Activated CD4-positive, alpha-beta T cell treated with anti-CD3 and anti-CD28 coated beads for 36 hours (primary cell): ENCODE measurements around the gene MTHFSD. TPM values are rescaled to one million over a fixed set of nuclear protein-coding genes. Genes with fewer than 3 reads are reported as not detected.
A peak's percentile ranks its signal among the peaks of the same experiment; 100 is the strongest.

Source experiments
- ATAC-seq: fragments of 200-7000 bp; cut with Tn5 transposase; one replicate; pipeline ENCODE4 v1.10.0; 2021; ENCODE audit warnings: mild to moderate bottlenecking, moderate library complexity
- CTCF ChIA-PET: fragments of 350-600 bp; sonication (Branson Sonifier 250); formaldehyde crosslinking; loops from one replicate; lab custom pipeline; 2021; ENCODE audit warnings: antibody characterized with exemption; lab: Charles Lee
- POLR2A ChIA-PET: fragments of 350-600 bp; sonication (Branson Sonifier 250); formaldehyde crosslinking; loops from one replicate; lab custom pipeline; 2021; ENCODE audit warnings: antibody characterized with exemption, inconsistent platforms; lab: Charles Lee
- DNase-seq: peaks from one replicate; pipeline ENCODE4 v3.0.0-alpha.2; 2020
- H3K27ac Mint-ChIP-seq: one replicate; pipeline ENCODE4 v1.8.0; 2021; ENCODE audit warnings: mixed read lengths
- H3K27me3 Mint-ChIP-seq: one replicate; pipeline ENCODE4 v1.8.0; 2021; ENCODE audit warnings: mixed read lengths
- H3K36me3 Mint-ChIP-seq: one replicate; pipeline ENCODE4 v1.8.0; 2021; ENCODE audit warnings: low read depth, mixed read lengths
- H3K4me1 Mint-ChIP-seq: one replicate; pipeline ENCODE4 v1.8.0; 2021; ENCODE audit warnings: mixed read lengths
- H3K4me3 Mint-ChIP-seq: one replicate; pipeline ENCODE4 v1.8.0; 2021; ENCODE audit warnings: mild to moderate bottlenecking, moderate library complexity, mixed read lengths
- H3K9me3 Mint-ChIP-seq: one replicate; pipeline ENCODE4 v1.8.0; 2021; ENCODE audit warnings: low read depth, mixed read lengths
- intact Hi-C, 2 experiments: fragments of 100-400 bp; cut with DNase I in 1 of 2; cut with micrococcal nuclease in 1 of 2; formaldehyde crosslinking; loops; one replicate each; pipeline versions ENCODE4 v1.14.2 to v1.15.1; 2022 to 2024; cut with DNase I, micrococcal nuclease
- total RNA-seq, 2 experiments: library from RNA; stranded (reverse); gene quantifications; one replicate each; pipeline ENCODE4 v1.2.3, GENCODE V29; 2021

MTHFSD gene
- total RNA-seq, 2 experiments from 2014 or later, result 21.2 to 22.1 TPM

GRCh38 chr16:86500708-86501510, 54.1 kb downstream of the MTHFSD start:
- CTCF ChIA-PET, result interaction anchor here (0.5 to 1.1 kb wide), 3 partner anchors 18 to 742 kb away, joined by 3 read pairs; no protein-coding TSS in a partner anchor
- Mint-ChIP-seq H3K4me3 (no peak overlapping the region), H3K4me1 (peaks cover 6% of the 10 kb centered on the region), H3K36me3 (no peaks in the 10 kb centered on the region), H3K9me3 (no peaks in the 10 kb centered on the region), H3K27ac (no peak overlapping the region), H3K27me3 (peaks cover 68% of the 10 kb centered on the region)
- ATAC-seq (no peak), DNase-seq (no peak)
- intact Hi-C loops, result no loop called here
- POLR2A ChIA-PET, result no interaction called here

- no peaks in the 10 kb centered on the region for H3K36me3 Mint-ChIP-seq
- DNase-seq, result no peak
- POLR2A ChIA-PET, result no interaction called here
- H3K4me1 Mint-ChIP-seq, result peaks cover 6% of the 10 kb centered on the region
- intact Hi-C loops, result loop anchor here in 1 of 2 experiments (2.0 to 5.0 kb wide), 2 partner anchors 15 to 213 kb away; no protein-coding TSS in a partner anchor
- CTCF ChIA-PET, result no interaction called here
- H3K9me3 Mint-ChIP-seq, result no peaks in the 10 kb centered on the region
- H3K27ac Mint-ChIP-seq, result no peak overlapping the region
- H3K27me3 Mint-ChIP-seq, result peaks cover 72% of the 10 kb centered on the region
- no peak overlapping the region for H3K4me3 Mint-ChIP-seq
- ATAC-seq, result no peak
Observed at GRCh38 chr16:86499889-86500707, 54.9 kb downstream of the MTHFSD start.

GRCh38 chr16:86499440-86499786, 55.6 kb downstream of the MTHFSD start:
- POLR2A ChIA-PET, result no interaction called here
- H3K36me3 Mint-ChIP-seq, result no peaks in the 10 kb centered on the region
- no peaks in the 10 kb centered on the region for H3K9me3 Mint-ChIP-seq
- CTCF ChIA-PET, result no interaction called here
- H3K27ac Mint-ChIP-seq, result no peak overlapping the region
- peaks cover 70% of the 10 kb centered on the region for H3K27me3 Mint-ChIP-seq
- H3K4me1 Mint-ChIP-seq, result peaks cover 5% of the 10 kb centered on the region
- no peak for ATAC-seq
- intact Hi-C loops, result loop anchor here in 1 of 2 experiments (2.0 to 5.0 kb wide), 2 partner anchors 15 to 212 kb away; no protein-coding TSS in a partner anchor
- H3K4me3 Mint-ChIP-seq, result no peak overlapping the region
- DNase-seq, result no peak

- intact Hi-C loops, result loop anchor here in 1 of 2 experiments (2.0 to 5.0 kb wide), 2 partner anchors 16 to 212 kb away; no protein-coding TSS in a partner anchor
- ChIA-PET POLR2A (no interaction called here), CTCF (no interaction called here)
- Mint-ChIP-seq H3K4me3 (no peak overlapping the region), H3K4me1 (peaks cover 5% of the 10 kb centered on the region), H3K9me3 (no peaks in the 10 kb centered on the region), H3K36me3 (no peaks in the 10 kb centered on the region), H3K27ac (no peak overlapping the region), H3K27me3 (peaks cover 72% of the 10 kb centered on the region)
- ATAC-seq (no peak), DNase-seq (no peak)
Observed at GRCh38 chr16:86498671-86499439, 56.2 kb downstream of the MTHFSD start.

GRCh38 chr16:86498155-86498670, 56.8 kb downstream of the MTHFSD start:
- H3K9me3 Mint-ChIP-seq, result no peaks in the 10 kb centered on the region
- ATAC-seq, result no peak
- ChIA-PET POLR2A (no interaction called here), CTCF (no interaction called here)
- intact Hi-C loops, result loop anchor here in 1 of 2 experiments (2.0 to 5.0 kb wide), 2 partner anchors 17 to 211 kb away; no protein-coding TSS in a partner anchor
- DNase-seq, result no peak
- peaks cover 73% of the 10 kb centered on the region for H3K27me3 Mint-ChIP-seq
- peak overlapping the region; percentile 19 for H3K4me3 Mint-ChIP-seq
- no peak overlapping the region for H3K27ac Mint-ChIP-seq
- H3K4me1 Mint-ChIP-seq, result peaks cover 5% of the 10 kb centered on the region
- H3K36me3 Mint-ChIP-seq, result no peaks in the 10 kb centered on the region

GRCh38 chr16:86497551-86498021, 57.4 kb downstream of the MTHFSD start:
- intact Hi-C loops, result loop anchor here (1.0 to 5.0 kb wide), 3 partner anchors 17 to 210 kb away; no protein-coding TSS in a partner anchor
- DNase-seq (no peak), ATAC-seq (no peak)
- ChIA-PET POLR2A (no interaction called here), CTCF (no interaction called here)
- Mint-ChIP-seq H3K27ac (no peak overlapping the region), H3K4me3 (no peak overlapping the region), H3K27me3 (peaks cover 70% of the 10 kb centered on the region), H3K36me3 (no peaks in the 10 kb centered on the region), H3K9me3 (no peaks in the 10 kb centered on the region), H3K4me1 (peaks cover 5% of the 10 kb centered on the region)

GRCh38 chr16:86496929-86497461, 58.0 kb downstream of the MTHFSD start:
- H3K36me3 Mint-ChIP-seq, result no peaks in the 10 kb centered on the region
- ChIA-PET CTCF (no interaction called here), POLR2A (no interaction called here)
- peaks cover 5% of the 10 kb centered on the region for H3K4me1 Mint-ChIP-seq
- no peak overlapping the region for H3K4me3 Mint-ChIP-seq
- H3K9me3 Mint-ChIP-seq, result no peaks in the 10 kb centered on the region
- ATAC-seq (no peak), DNase-seq (no peak)
- no peak overlapping the region for H3K27ac Mint-ChIP-seq
- intact Hi-C loops, result loop anchor here (1.0 to 5.0 kb wide), 3 partner anchors 13 to 210 kb away; partner anchors contain the start of gene FOXF1 (in 1 of the 2)
- H3K27me3 Mint-ChIP-seq, result peaks cover 69% of the 10 kb centered on the region

GRCh38 chr16:86496262-86496928, 58.6 kb downstream of the MTHFSD start:
- intact Hi-C loops, result loop anchor here (1.0 to 5.0 kb wide), 2 partner anchors 14 to 209 kb away; partner anchors contain the start of gene FOXF1 (in 1 of the 2)
- peaks cover 72% of the 10 kb centered on the region for H3K27me3 Mint-ChIP-seq
- no peaks in the 10 kb centered on the region for H3K36me3 Mint-ChIP-seq
- DNase-seq, result no peak
- no peak overlapping the region for H3K4me3 Mint-ChIP-seq
- peaks cover 5% of the 10 kb centered on the region for H3K4me1 Mint-ChIP-seq
- H3K27ac Mint-ChIP-seq, result no peak overlapping the region
- ATAC-seq, result no peak
- no peaks in the 10 kb centered on the region for H3K9me3 Mint-ChIP-seq
- CTCF ChIA-PET, result no interaction called here
- POLR2A ChIA-PET, result no interaction called here

- ATAC-seq (no peak), DNase-seq (no peak)
- Mint-ChIP-seq H3K36me3 (no peaks in the 10 kb centered on the region), H3K9me3 (no peaks in the 10 kb centered on the region), H3K4me3 (no peak overlapping the region), H3K27me3 (peaks cover 72% of the 10 kb centered on the region), H3K27ac (no peak overlapping the region), H3K4me1 (peaks cover 5% of the 10 kb centered on the region)
- ChIA-PET POLR2A (no interaction called here), CTCF (no interaction called here)
- intact Hi-C loops, result loop anchor here (1.0 to 5.0 kb wide), 2 partner anchors 14 to 209 kb away; partner anchors contain the start of gene FOXF1 (in 1 of the 2)
Observed at GRCh38 chr16:86495756-86496261, 59.2 kb downstream of the MTHFSD start.

- POLR2A ChIA-PET, result no interaction called here
Observed at GRCh38 chr16:86495357-86495701, 59.7 kb downstream of the MTHFSD start.

More at GRCh38 chr16:86495357-86495701, 59.7 kb downstream of the MTHFSD start:
- Mint-ChIP-seq H3K4me3 (no peak overlapping the region), H3K27me3 (peaks cover 69% of the 10 kb centered on the region), H3K4me1 (peaks cover 5% of the 10 kb centered on the region), H3K27ac (no peak overlapping the region), H3K9me3 (no peaks in the 10 kb centered on the region), H3K36me3 (no peaks in the 10 kb centered on the region)
- CTCF ChIA-PET, result no interaction called here
- ATAC-seq, result no peak
- intact Hi-C loops, result loop anchor here in 1 of 2 experiments (5.0 kb wide), 1 partner anchor 208 kb away; no protein-coding TSS in a partner anchor
- DNase-seq, result no peak
